Measurements from ENCODE around the gene MPDZ.

The MPDZ gene

GRCh38 chr9:13189362-13189761 is 90.1 kb downstream of the MPDZ start:
- no peak for DNase-seq (ENCODE audit: low read depth in 2 of 2, low spot score in 1 of 2)

GRCh38 chr9:13186774-13187173 is 92.7 kb downstream of the MPDZ start:
- no peak for DNase-seq (ENCODE audit: low read depth in 2 of 2, low spot score in 1 of 2)

GRCh38 chr9:13186091-13186490 is 93.4 kb downstream of the MPDZ start:
- DNase-seq (ENCODE audit: low read depth in 2 of 2, low spot score in 1 of 2), result no peak

GRCh38 chr9:13181652-13182051 is 97.8 kb downstream of the MPDZ start:
- no peak for DNase-seq (ENCODE audit: low read depth in 2 of 2, low spot score in 1 of 2)

GRCh38 chr9:13179257-13179656 is 100.2 kb downstream of the MPDZ start:
- DNase-seq (ENCODE audit: low read depth in 2 of 2, low spot score in 1 of 2), result no peak

- DNase-seq (ENCODE audit: low read depth in 2 of 2, low spot score in 1 of 2), result no peak
Observed at GRCh38 chr9:13175732-13176131, 103.8 kb downstream of the MPDZ start.

- DNase-seq (ENCODE audit: low read depth in 2 of 2, low spot score in 1 of 2), result no peak
Observed at GRCh38 chr9:13174906-13175639, 104.4 kb downstream of the MPDZ start.

GRCh38 chr9:13173553-13173952 is 105.9 kb downstream of the MPDZ start:
- DNase-seq (ENCODE audit: low read depth in 2 of 2, low spot score in 1 of 2), result no peak

GRCh38 chr9:13171261-13171660 is 108.2 kb downstream of the MPDZ start:
- no peak for DNase-seq (ENCODE audit: low read depth in 2 of 2, low spot score in 1 of 2)

GRCh38 chr9:13166996-13167395 is 112.5 kb downstream of the MPDZ start:
- DNase-seq (ENCODE audit: low read depth in 2 of 2, low spot score in 1 of 2), result no peak

- no peak for DNase-seq (ENCODE audit: low read depth in 2 of 2, low spot score in 1 of 2)
Observed at GRCh38 chr9:13165956-13166355, 113.5 kb downstream of the MPDZ start.

GRCh38 chr9:13165236-13165945 is 114.1 kb downstream of the MPDZ start:
- no peak for DNase-seq (ENCODE audit: low read depth in 2 of 2, low spot score in 1 of 2)

- no peak for DNase-seq (ENCODE audit: low read depth in 2 of 2, low spot score in 1 of 2)
Observed at GRCh38 chr9:13163946-13164345, 115.5 kb downstream of the MPDZ start.

GRCh38 chr9:13163287-13163686 is 116.2 kb downstream of the MPDZ start:
- DNase-seq (ENCODE audit: low read depth in 2 of 2, low spot score in 1 of 2), result no peak

GRCh38 chr9:13160051-13160450 is 119.4 kb downstream of the MPDZ start:
- DNase-seq (ENCODE audit: low read depth in 2 of 2, low spot score in 1 of 2), result no peak

- DNase-seq (ENCODE audit: low read depth in 2 of 2, low spot score in 1 of 2), result no peak
Observed at GRCh38 chr9:13158986-13159385, 120.5 kb downstream of the MPDZ start.

GRCh38 chr9:13151489-13151888 is 128.0 kb downstream of the MPDZ start:
- DNase-seq (ENCODE audit: low read depth in 2 of 2, low spot score in 1 of 2), result no peak

- DNase-seq (ENCODE audit: low read depth in 2 of 2, low spot score in 1 of 2), result no peak
Observed at GRCh38 chr9:13149454-13149853, 130.0 kb downstream of the MPDZ start.

GRCh38 chr9:13146840-13147239 is 132.7 kb downstream of the MPDZ start:
- no peak for DNase-seq (ENCODE audit: low read depth in 2 of 2, low spot score in 1 of 2)

- no peak for DNase-seq (ENCODE audit: low read depth in 2 of 2, low spot score in 1 of 2)
Observed at GRCh38 chr9:13145340-13145739, 134.2 kb downstream of the MPDZ start.

- DNase-seq (ENCODE audit: low read depth in 2 of 2, low spot score in 1 of 2), result no peak
Observed at GRCh38 chr9:13144166-13144775, 135.2 kb downstream of the MPDZ start.

GRCh38 chr9:13143281-13143680 is 136.2 kb downstream of the MPDZ start:
- no peak for DNase-seq (ENCODE audit: low read depth in 2 of 2, low spot score in 1 of 2)
